IPS-11a (cell line): ENCODE measurements around the gene MLLT11.
"Not testable (repeated sequence)": the region's sequence is repeated elsewhere in the genome, so short reads cannot be mapped to it uniquely, and the experiment has no call there.

Experiments used
- H3K4me3 ChIP-seq: one replicate; pipeline ENCODE4 v1.5.1; 2013; ENCODE audit warnings: low read depth, low read length, control low read depth

MLLT11 gene

GRCh38 chr1:151055581-151055980 is 4.6 kb upstream of the MLLT11 start:
- no peak overlapping the region for H3K4me3 ChIP-seq

GRCh38 chr1:151056149-151056548 is 4.0 kb upstream of the MLLT11 start:
- no peak overlapping the region for H3K4me3 ChIP-seq

- H3K4me3 ChIP-seq, result peak overlapping the region; percentile 91
Observed at GRCh38 chr1:151058692-151059091, 1.5 kb upstream of the MLLT11 start.

GRCh38 chr1:151059109-151060006 is 839 bp upstream of the MLLT11 start, which contains the start of gene CDC42SE1:
TSS of gene CDC42SE1 (minus strand) at chr1:151059622. CDS start at chr1:151055730, 3,892 bp downstream.
- peak within 1 kb of the TSS; percentile 91 for H3K4me3 ChIP-seq

GRCh38 chr1:151060657-151061421 is 642 bp downstream of the MLLT11 start:
- peak overlapping the region; percentile 91 for H3K4me3 ChIP-seq

GRCh38 chr1:151061704-151062103 is 1.5 kb downstream of the MLLT11 start:
- peak overlapping the region; percentile 91 for H3K4me3 ChIP-seq

- H3K4me3 ChIP-seq, result no peak overlapping the region
Observed at GRCh38 chr1:151062741-151063371, 2.7 kb downstream of the MLLT11 start.

- no peak overlapping the region for H3K4me3 ChIP-seq
Observed at GRCh38 chr1:151065089-151065645, 5.0 kb downstream of the MLLT11 start.

- no peak overlapping the region for H3K4me3 ChIP-seq
Observed at GRCh38 chr1:151067185-151067584, 7.0 kb downstream of the MLLT11 start.

GRCh38 chr1:151069103-151069486 is 8.9 kb downstream of the MLLT11 start:
- no peak overlapping the region for H3K4me3 ChIP-seq

GRCh38 chr1:151070474-151071276 is 10.5 kb downstream of the MLLT11 start, which contains the start of gene GABPB2:
TSS of gene GABPB2 (plus strand) at chr1:151070761. CDS start at chr1:151088190, 17,429 bp downstream.
- H3K4me3 ChIP-seq, result peak within 1 kb of the TSS; percentile 79

GRCh38 chr1:151072224-151072623 is 12.0 kb downstream of the MLLT11 start:
- no peak overlapping the region for H3K4me3 ChIP-seq

GRCh38 chr1:151085953-151086559 is 25.9 kb downstream of the MLLT11 start:
- H3K4me3 ChIP-seq, result no peak overlapping the region

GRCh38 chr1:151097426-151097825 is 37.2 kb downstream of the MLLT11 start:
- not testable (repeated sequence) for H3K4me3 ChIP-seq

GRCh38 chr1:151098126-151098525 is 37.9 kb downstream of the MLLT11 start:
- H3K4me3 ChIP-seq, result no peak overlapping the region

GRCh38 chr1:151104630-151105029 is 44.4 kb downstream of the MLLT11 start:
- H3K4me3 ChIP-seq, result no peak overlapping the region

- H3K4me3 ChIP-seq, result no peak overlapping the region
Observed at GRCh38 chr1:151106894-151107293, 46.7 kb downstream of the MLLT11 start.

GRCh38 chr1:151108331-151108730 is 48.1 kb downstream of the MLLT11 start:
- no peak overlapping the region for H3K4me3 ChIP-seq

- no peak overlapping the region for H3K4me3 ChIP-seq
Observed at GRCh38 chr1:151113877-151114276, 53.7 kb downstream of the MLLT11 start.
